Peyer's patch (tissue), 4 donors: ENCODE results near the gene CDSN. TPM values are rescaled to one million over a fixed set of nuclear protein-coding genes. Genes with fewer than 3 reads are reported as not detected.

Source experiments
- DNase-seq, 3 donors: peaks; one replicate each; pipeline ENCODE4 v3.0.0-alpha.2; 2017 to 2019
- H3K27ac ChIP-seq, 4 donors: fragments of 200-600 bp; sonication (generic); one replicate each; pipeline ENCODE4 v1.5.1; 2016 to 2019
- H3K27me3 ChIP-seq, 2 donors: fragments of 200-600 bp; sonication (generic); one replicate each; pipeline ENCODE4 v1.5.1; 2019
- H3K36me3 ChIP-seq, 3 donors: fragments of 200-600 bp; sonication (generic); one replicate each; pipeline ENCODE4 v1.5.1; 2016 to 2019
- H3K4me1 ChIP-seq, 4 donors: fragments of 200-600 bp; sonication (generic); one replicate each; pipeline ENCODE4 v1.5.1; 2016 to 2019
- H3K4me3 ChIP-seq, 4 donors: fragments of 200-600 bp; sonication (generic); 1 replicate in 3 of 4; 2 replicates in 1 of 4; pipeline ENCODE4 v1.5.1; 2016 to 2019; ENCODE audit warnings: mild to moderate bottlenecking in 1 of 4
- H3K9me3 ChIP-seq, 4 donors: fragments of 200-600 bp; sonication (generic); one replicate each; pipeline ENCODE4 v1.5.1; 2016 to 2019; ENCODE audit warnings: mild to moderate bottlenecking in 1 of 4
- CTCF ChIP-seq, 6 experiments: fragments of 450-650 bp in 4 of 6; fragments of 200-600 bp in 2 of 6; sonication (generic) in 1 of 6; IDR thresholded peaks; one replicate each; pipeline ENCODE4 v1.5.1; 2017 to 2019; ENCODE audit warnings: antibody characterized with exemption in 6 of 6, mild to moderate bottlenecking in 3 of 6, moderate library complexity in 1 of 6
- POLR2A ChIP-seq, 2 donors: fragments of 450-650 bp; IDR thresholded peaks; one replicate each; pipeline ENCODE4 v1.5.1; 2017; ENCODE audit warnings: antibody characterized with exemption in 2 of 2, mild to moderate bottlenecking in 2 of 2, moderate library complexity in 2 of 2
- total RNA-seq, 4 donors: library from RNA; depleted of rRNA; stranded (reverse); fragments of >200 nt; gene quantifications; one replicate each; pipeline ENCODE4 v1.1.0, GENCODE V29; 2016

The CDSN gene
- total RNA-seq, 4 donors from 2014 or later = 0.54 TPM; not detected in 3

- TF ChIP-seq CTCF (IDR thresholded peaks at IDR 0.05) (no peak), POLR2A (IDR thresholded peaks at IDR 0.05) (no peak)
- no peak overlapping the region for H3K4me3 ChIP-seq
- H3K9me3 ChIP-seq = no peaks in the 10 kb centered on the region
- no peak overlapping the region for H3K27ac ChIP-seq
- DNase-seq = no peak
- H3K27me3 ChIP-seq = no peaks in the 10 kb centered on the region
- H3K36me3 ChIP-seq = no peaks in the 10 kb centered on the region
- H3K4me1 ChIP-seq = peaks cover 0 to 11% (median 0%) of the 10 kb centered on the region in 4 donors
Measured at GRCh38 chr6:31086788-31087440, 33.3 kb downstream of the CDSN start.

GRCh38 chr6:31083742-31084354 lies 36.4 kb downstream of the CDSN start:
- Histone ChIP-seq H3K27me3 (no peaks in the 10 kb centered on the region), H3K9me3 (no peaks in the 10 kb centered on the region), H3K36me3 (no peaks in the 10 kb centered on the region), H3K4me1 (peaks cover 0 to 11% (median 0%) of the 10 kb centered on the region in 4 donors), H3K27ac (no peak overlapping the region), H3K4me3 (no peak overlapping the region)
- DNase-seq = peak in 2 of 3 donors; percentile 25 to 70
- TF ChIP-seq CTCF (IDR thresholded peaks at IDR 0.05) = peak in 4 of 6 experiments; percentile 18 to 42 (median 33)
- TF ChIP-seq POLR2A (IDR thresholded peaks at IDR 0.05) = no peak

- TF ChIP-seq CTCF (IDR thresholded peaks at IDR 0.05) (no peak), POLR2A (IDR thresholded peaks at IDR 0.05) (no peak)
- H3K36me3 ChIP-seq = no peaks in the 10 kb centered on the region
- no peak overlapping the region for H3K4me3 ChIP-seq
- peaks cover 0 to 5% (median 0%) of the 10 kb centered on the region in 4 donors for H3K4me1 ChIP-seq
- no peak overlapping the region for H3K27ac ChIP-seq
- no peak for DNase-seq
- H3K27me3 ChIP-seq = no peaks in the 10 kb centered on the region
- no peaks in the 10 kb centered on the region for H3K9me3 ChIP-seq
Measured at GRCh38 chr6:31081872-31082271, 38.4 kb downstream of the CDSN start.

GRCh38 chr6:31079656-31080261 lies 40.5 kb downstream of the CDSN start:
- Histone ChIP-seq H3K4me1 (no peaks in the 10 kb centered on the region), H3K27me3 (no peaks in the 10 kb centered on the region), H3K9me3 (no peaks in the 10 kb centered on the region), H3K4me3 (peak overlapping the region in 1 of 4 donors; percentile 20), H3K36me3 (no peaks in the 10 kb centered on the region), H3K27ac (no peak overlapping the region)
- peak; percentile 41 to 83 (median 75) for TF ChIP-seq CTCF (IDR thresholded peaks at IDR 0.05)
- TF ChIP-seq POLR2A (IDR thresholded peaks at IDR 0.05) = no peak
- DNase-seq = peak; percentile 58 to 87 (median 72)

- no peaks in the 10 kb centered on the region for H3K36me3 ChIP-seq
- no peaks in the 10 kb centered on the region for H3K27me3 ChIP-seq
- H3K9me3 ChIP-seq = no peaks in the 10 kb centered on the region
- H3K4me3 ChIP-seq = no peak overlapping the region
- no peak overlapping the region for H3K27ac ChIP-seq
- no peak for TF ChIP-seq POLR2A (IDR thresholded peaks at IDR 0.05)
- no peaks in the 10 kb centered on the region for H3K4me1 ChIP-seq
- no peak for DNase-seq
Measured at GRCh38 chr6:31076611-31077010, 43.6 kb downstream of the CDSN start.

GRCh38 chr6:31075528-31075927 lies 44.7 kb downstream of the CDSN start:
- H3K27ac ChIP-seq = no peak overlapping the region
- no peaks in the 10 kb centered on the region for H3K4me1 ChIP-seq
- TF ChIP-seq CTCF (IDR thresholded peaks at IDR 0.05) = no peak
- no peak for TF ChIP-seq POLR2A (IDR thresholded peaks at IDR 0.05)
- H3K27me3 ChIP-seq = no peaks in the 10 kb centered on the region
- H3K9me3 ChIP-seq = no peaks in the 10 kb centered on the region
- no peak overlapping the region for H3K4me3 ChIP-seq
- DNase-seq = no peak
- no peaks in the 10 kb centered on the region for H3K36me3 ChIP-seq
